Neutrophil (primary cell): Measurements from ENCODE around the gene GJB6.

Source experiments
- H3K27ac ChIP-seq: fragments of 200-600 bp; sonication (generic); 2 replicates; pipeline ENCODE4 v1.5.1; 2016; ENCODE audit warnings: mild to moderate bottlenecking, moderate library complexity
- H3K27me3 ChIP-seq: fragments of 200-600 bp; sonication (generic); 2 replicates; pipeline ENCODE4 v1.6.0; 2016; ENCODE audit warnings: mild to moderate bottlenecking
- H3K36me3 ChIP-seq: fragments of 200-600 bp; sonication (generic); 2 replicates; pipeline ENCODE4 v1.5.1; 2017
- H3K4me1 ChIP-seq, 2 experiments: fragments of 200-600 bp in 1 of 2; sonication (generic) in 1 of 2; 1 replicate in 1 of 2; 2 replicates in 1 of 2; pipeline versions ENCODE4 v1.5.1 to v1.6.1; 2013 to 2016; ENCODE audit warnings: low read depth in 1 of 2, low read length in 1 of 2, mild to moderate bottlenecking in 1 of 2, moderate library complexity in 1 of 2; ENCODE audit not compliant: control insufficient read depth in 1 of 2, insufficient read depth in 1 of 2
- H3K4me3 ChIP-seq, 2 experiments: fragments of 200-600 bp in 1 of 2; sonication (generic) in 1 of 2; 1 replicate in 1 of 2; 2 replicates in 1 of 2; pipeline ENCODE4 v1.5.1; 2013 to 2016; ENCODE audit warnings: low read depth in 1 of 2, low read length in 1 of 2, mild to moderate bottlenecking in 1 of 2, moderate library complexity in 1 of 2
- H3K9me3 ChIP-seq: fragments of 200-600 bp; sonication (generic); 2 replicates; pipeline ENCODE4 v1.5.1; 2016
- TF ChIP-seq, protein P1 (sequence below): fragments of 200-600 bp; sonication (generic); IDR thresholded peaks from 2 replicates; pipeline ENCODE4 v1.5.1; 2016; ENCODE audit warnings: antibody characterized with exemption

GJB6 gene

GRCh38 chr13:20181188-20181587 lies 50.9 kb downstream of the GJB6 start:
- Histone ChIP-seq H3K4me1 (no peaks in the 10 kb centered on the region), H3K36me3 (no peaks in the 10 kb centered on the region), H3K4me3 (no peak overlapping the region), H3K27me3 (peaks cover 54% of the 10 kb centered on the region), H3K27ac (no peak overlapping the region), H3K9me3 (no peaks in the 10 kb centered on the region)
- TF ChIP-seq, protein P1, sequence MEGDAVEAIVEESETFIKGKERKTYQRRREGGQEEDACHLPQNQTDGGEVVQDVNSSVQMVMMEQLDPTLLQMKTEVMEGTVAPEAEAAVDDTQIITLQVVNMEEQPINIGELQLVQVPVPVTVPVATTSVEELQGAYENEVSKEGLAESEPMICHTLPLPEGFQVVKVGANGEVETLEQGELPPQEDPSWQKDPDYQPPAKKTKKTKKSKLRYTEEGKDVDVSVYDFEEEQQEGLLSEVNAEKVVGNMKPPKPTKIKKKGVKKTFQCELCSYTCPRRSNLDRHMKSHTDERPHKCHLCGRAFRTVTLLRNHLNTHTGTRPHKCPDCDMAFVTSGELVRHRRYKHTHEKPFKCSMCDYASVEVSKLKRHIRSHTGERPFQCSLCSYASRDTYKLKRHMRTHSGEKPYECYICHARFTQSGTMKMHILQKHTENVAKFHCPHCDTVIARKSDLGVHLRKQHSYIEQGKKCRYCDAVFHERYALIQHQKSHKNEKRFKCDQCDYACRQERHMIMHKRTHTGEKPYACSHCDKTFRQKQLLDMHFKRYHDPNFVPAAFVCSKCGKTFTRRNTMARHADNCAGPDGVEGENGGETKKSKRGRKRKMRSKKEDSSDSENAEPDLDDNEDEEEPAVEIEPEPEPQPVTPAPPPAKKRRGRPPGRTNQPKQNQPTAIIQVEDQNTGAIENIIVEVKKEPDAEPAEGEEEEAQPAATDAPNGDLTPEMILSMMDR, result no peak

- peaks cover 85% of the 10 kb centered on the region for H3K27me3 ChIP-seq
- no peak overlapping the region for H3K4me3 ChIP-seq
Measured at GRCh38 chr13:20178156-20178555, 54.0 kb downstream of the GJB6 start.

GRCh38 chr13:20177049-20177831 lies 54.9 kb downstream of the GJB6 start:
- TF ChIP-seq, protein P1, result no peak
- no peaks in the 10 kb centered on the region for H3K9me3 ChIP-seq
- no peaks in the 10 kb centered on the region for H3K4me1 ChIP-seq
- no peaks in the 10 kb centered on the region for H3K36me3 ChIP-seq
- no peak overlapping the region for H3K27ac ChIP-seq
- H3K27me3 ChIP-seq, result peaks cover 93% of the 10 kb centered on the region
- H3K4me3 ChIP-seq, result no peak overlapping the region

More at GRCh38 chr13:20178156-20178555, 54.0 kb downstream of the GJB6 start:
- TF ChIP-seq, protein P1, result no peak
- Histone ChIP-seq H3K27ac (no peak overlapping the region), H3K9me3 (no peaks in the 10 kb centered on the region), H3K36me3 (no peaks in the 10 kb centered on the region), H3K4me1 (no peaks in the 10 kb centered on the region)

DNA sequence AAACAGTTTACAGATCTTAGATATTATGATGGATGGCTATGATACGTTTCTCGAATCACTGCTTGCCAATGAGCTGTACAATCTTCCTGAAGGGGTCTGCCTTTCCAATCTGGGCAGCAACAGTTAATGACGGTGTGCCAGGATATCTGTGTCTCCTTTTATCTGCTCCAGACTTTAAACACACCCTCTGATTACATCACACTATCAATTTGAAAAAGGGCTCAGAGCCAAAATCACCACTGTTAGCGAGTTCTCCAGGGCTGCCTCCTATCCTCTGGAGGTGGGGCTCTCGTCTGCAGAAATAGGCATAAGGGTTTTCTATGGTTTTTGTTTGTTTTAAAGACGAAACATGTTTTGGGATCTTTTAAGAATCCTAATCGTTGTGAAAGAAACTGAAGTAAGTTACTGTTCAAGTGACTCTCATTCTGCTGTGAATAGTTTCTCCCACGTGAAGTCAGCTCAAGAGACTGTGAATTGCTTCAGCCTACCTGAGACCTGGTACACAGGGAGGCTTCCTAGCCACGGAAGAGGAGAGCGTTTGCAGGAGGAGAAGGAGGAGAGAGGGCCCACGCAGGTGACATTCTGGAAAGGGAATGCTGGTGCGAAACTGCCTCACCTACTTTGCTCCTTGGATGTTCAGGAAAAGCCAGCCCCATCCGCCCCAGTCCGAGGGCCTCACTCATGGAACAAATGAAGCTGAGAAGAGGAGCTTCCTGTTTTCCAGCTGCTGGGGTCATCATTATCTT lies 56.0 kb downstream of the GJB6 start:
- no peaks in the 10 kb centered on the region for H3K4me1 ChIP-seq
- peaks cover 98% of the 10 kb centered on the region for H3K27me3 ChIP-seq
- H3K9me3 ChIP-seq, result no peaks in the 10 kb centered on the region
- no peaks in the 10 kb centered on the region for H3K36me3 ChIP-seq
- no peak overlapping the region for H3K27ac ChIP-seq
- TF ChIP-seq, protein P1, result no peak
- H3K4me3 ChIP-seq, result no peak overlapping the region

GRCh38 chr13:20175406-20175794 lies 56.7 kb downstream of the GJB6 start:
- Histone ChIP-seq H3K36me3 (no peaks in the 10 kb centered on the region), H3K9me3 (no peaks in the 10 kb centered on the region), H3K4me3 (no peak overlapping the region), H3K4me1 (no peaks in the 10 kb centered on the region), H3K27me3 (peaks cover 98% of the 10 kb centered on the region), H3K27ac (no peak overlapping the region)
- TF ChIP-seq, protein P1, result no peak
